SK-N-MC (cell line): ENCODE results near the gene PPP1R37.

Source experiments
- EZH2 ChIP-seq: fragments of 200-600 bp; sonication (generic); IDR thresholded peaks from one replicate; pipeline ENCODE4 v1.6.1; 2017; ENCODE audit warnings: antibody characterized with exemption
- FOXP2 ChIP-seq: optimal IDR thresholded peaks from 2 replicates; pipeline ENCODE3; 2011; ENCODE audit warnings: mild to moderate bottlenecking, moderate library complexity; ENCODE audit not compliant: insufficient read depth; ENCODE audit errors: extremely low read length, control extremely low read depth
- POLR2AphosphoS5 ChIP-seq: IDR thresholded peaks from 2 replicates; pipeline ENCODE4 v1.6.1; 2012; ENCODE audit warnings: mild to moderate bottlenecking, low read depth, low read length, borderline replicate concordance

DNA sequence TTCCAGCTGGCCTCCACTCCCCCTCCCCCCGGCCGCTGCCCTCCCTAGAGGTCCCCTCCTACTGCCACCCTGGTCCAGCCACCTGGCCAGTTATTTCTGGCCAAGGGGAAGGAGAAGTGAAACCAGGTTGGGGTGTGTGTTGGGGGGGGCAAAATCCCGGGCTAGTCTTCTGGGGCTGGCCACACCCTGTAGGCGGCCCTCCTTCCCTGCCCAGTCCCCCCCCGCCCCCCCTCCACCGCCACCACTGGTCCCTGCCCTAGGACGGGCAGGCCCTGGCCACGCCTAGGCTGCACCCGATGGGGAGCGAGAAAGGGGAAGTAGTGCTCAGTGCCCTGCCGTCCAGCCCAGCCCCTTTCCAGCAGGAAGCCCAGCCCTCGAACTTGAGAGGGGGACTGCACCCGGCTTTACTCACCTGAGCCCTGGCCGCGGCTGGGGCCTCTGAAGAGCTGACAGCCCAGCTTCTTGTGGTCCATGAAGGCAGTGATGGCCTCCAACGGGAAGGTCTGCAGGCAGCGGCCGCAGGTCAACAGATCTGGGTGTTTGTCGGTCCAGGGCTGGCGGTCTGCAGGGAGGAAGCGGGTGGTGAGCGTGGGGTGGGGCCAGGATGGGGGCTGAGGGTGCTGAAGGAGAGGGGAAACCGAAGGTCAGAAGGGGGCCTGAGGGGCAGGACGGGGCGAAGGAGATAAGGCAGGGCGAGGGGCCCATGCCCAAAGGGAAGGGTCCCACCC is 17.5 kb upstream of the PPP1R37 start:
- TF ChIP-seq POLR2AphosphoS5, result no peak
- no peak for TF ChIP-seq EZH2
- no peak for TF ChIP-seq FOXP2
